Measurements from ENCODE around the gene XAGE3.
"Not testable (repeated sequence)": the region's sequence is repeated elsewhere in the genome, so short reads cannot be mapped to it uniquely, and the experiment has no call there.

The XAGE3 gene, protein sequence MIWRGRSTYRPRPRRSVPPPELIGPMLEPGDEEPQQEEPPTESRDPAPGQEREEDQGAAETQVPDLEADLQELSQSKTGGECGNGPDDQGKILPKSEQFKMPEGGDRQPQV

DNA sequence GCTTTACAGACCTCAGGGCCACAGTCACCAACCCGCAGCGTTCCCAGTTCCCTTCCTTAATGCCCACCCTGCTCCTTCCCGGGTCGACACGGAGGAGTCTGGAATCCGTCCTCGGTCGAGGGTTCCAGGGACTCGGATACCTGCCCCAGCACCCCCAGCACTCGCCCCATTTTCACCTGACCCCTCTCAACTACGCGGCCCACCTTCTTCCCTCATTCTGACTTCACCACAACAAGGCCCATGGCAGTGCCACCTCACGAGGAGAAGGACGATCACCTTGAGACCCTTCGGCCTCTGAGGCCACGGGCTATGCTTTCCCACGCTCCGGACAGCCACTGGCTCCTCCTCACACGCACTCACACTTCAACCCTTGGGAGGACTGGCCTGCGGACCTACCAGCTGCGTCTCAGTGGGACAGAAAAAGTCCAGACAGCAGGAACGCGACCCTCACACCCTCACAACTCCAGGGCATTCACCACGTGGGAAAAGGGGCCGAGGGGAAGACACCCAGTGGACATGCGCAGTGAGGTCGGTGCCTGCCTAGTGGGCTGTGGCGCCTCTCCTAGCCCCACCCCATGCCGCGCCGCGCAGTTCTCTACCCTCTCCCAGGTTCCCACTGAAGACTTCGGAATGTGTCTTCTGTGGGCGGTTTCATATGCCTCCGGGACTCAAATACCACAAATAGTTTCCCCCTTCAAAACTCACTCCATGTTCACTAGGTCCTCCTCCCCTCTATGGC, at the start of gene XAGE3:
TSS of gene XAGE3 (minus strand) at position 474 of the 739 bp plus-strand sequence. CDS start 950 bp downstream, outside the sequence.
- no peak for DNase-seq (ENCODE audit: low read depth)

- DNase-seq (ENCODE audit: low read depth) = not testable (repeated sequence)
These were observed 46.8 kb upstream of the XAGE3 start for GRCh38 chrX:52914704-52915103.

GRCh38 chrX:52913681-52914080, 45.8 kb upstream of the XAGE3 start:
- DNase-seq (ENCODE audit: low read depth) = not testable (repeated sequence)

- DNase-seq (ENCODE audit: low read depth) = not testable (repeated sequence)
These were observed 41.6 kb upstream of the XAGE3 start for GRCh38 chrX:52909313-52909969.

GRCh38 chrX:52907900-52908299, 40.0 kb upstream of the XAGE3 start:
- not testable (repeated sequence) for DNase-seq (ENCODE audit: low read depth)

GRCh38 chrX:52907137-52907536, 39.3 kb upstream of the XAGE3 start:
- DNase-seq (ENCODE audit: low read depth) = not testable (repeated sequence)

DNA sequence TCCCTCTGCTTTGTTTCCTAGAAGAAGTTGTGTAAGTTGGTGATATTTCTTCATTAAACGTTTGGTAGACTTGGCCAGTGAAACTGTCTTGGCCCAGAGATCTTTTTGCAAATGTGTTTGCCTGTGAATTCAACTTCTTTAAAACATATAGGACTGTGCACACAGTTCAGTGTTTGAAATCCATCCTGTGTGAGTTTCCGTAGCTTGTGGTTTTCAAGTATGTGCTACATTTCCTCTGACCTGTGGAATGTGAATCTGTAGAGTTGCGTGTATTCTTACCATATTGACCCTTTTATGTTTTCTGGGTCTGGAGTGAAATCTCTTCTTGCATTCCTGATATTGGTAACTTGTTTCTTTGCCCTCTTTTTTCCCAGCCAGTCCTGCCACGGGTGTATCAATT, 38.2 kb upstream of the XAGE3 start:
- not testable (repeated sequence) for DNase-seq (ENCODE audit: low read depth)

GRCh38 chrX:52905531-52905930, 37.6 kb upstream of the XAGE3 start:
- DNase-seq (ENCODE audit: low read depth) = not testable (repeated sequence)

GRCh38 chrX:52896855-52897709, 29.2 kb upstream of the XAGE3 start, which contains the start of gene FAM156B:
FAM156B (plus strand) TSS chrX:52897330; CDS start chrX:52907226, 9,896 bp downstream.
- DNase-seq (ENCODE audit: low read depth) = not testable (repeated sequence)

DNA sequence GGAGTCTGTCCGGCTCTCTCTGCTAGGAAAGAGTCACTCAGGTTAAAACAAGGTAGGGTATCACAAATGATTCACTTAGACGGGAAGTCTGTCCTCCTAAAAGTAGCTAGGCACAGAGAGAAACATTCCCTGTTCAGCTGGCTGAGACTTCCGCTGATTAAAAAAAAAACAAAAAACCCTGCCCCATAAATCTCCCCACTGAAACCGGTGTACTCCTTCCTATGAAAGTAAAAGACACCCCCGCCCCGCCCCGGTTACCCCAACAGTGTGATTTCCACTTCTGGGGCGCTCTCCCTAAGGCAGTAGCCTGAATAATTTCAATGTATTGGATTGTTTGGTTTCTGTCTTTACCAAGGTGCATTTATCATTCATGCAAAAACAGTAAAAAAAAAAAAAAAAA, 28.6 kb upstream of the XAGE3 start:
- DNase-seq (ENCODE audit: low read depth) = not testable (repeated sequence)

DNA sequence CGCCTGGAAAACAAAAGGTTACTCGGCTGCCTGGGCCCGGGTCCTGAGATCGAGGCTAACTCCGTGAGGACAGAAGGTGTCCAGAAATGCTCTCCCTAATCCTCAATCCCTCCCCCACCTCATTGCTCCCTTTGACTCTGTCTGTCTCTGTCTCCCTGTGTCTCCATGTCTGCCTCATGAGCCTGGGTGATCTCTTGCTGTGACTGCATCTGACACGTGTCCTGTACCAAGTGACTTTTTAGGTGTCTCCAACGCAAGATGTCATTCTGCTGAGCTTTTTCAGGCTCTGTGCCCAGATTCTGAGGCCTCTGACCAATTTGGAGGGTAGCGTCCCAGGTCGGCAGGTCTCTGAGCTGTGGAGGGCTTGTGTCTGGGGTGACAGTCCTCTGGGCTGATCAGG, 20.2 kb upstream of the XAGE3 start:
- DNase-seq (ENCODE audit: low read depth) = not testable (repeated sequence)

DNA sequence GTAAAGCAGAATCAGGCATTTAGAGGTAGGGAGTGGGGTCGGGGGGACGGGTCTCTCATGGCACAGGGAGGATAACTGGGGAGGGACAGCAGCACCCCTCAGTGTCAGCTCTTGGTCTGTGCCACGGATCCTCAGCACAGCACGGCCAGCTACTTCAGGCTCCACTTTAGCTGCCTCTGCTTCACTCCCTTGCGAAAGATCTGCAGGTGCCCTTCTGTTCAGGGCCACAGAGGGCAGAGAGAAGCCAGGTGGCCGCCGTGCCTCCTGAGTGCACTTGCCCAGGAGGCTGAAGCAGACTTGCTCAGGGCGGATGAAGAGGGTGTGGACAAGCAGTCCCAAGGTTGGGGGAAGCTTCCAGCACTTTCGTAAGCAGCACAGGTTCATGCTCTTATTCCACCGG, 19.6 kb upstream of the XAGE3 start:
- not testable (repeated sequence) for DNase-seq (ENCODE audit: low read depth)

DNA sequence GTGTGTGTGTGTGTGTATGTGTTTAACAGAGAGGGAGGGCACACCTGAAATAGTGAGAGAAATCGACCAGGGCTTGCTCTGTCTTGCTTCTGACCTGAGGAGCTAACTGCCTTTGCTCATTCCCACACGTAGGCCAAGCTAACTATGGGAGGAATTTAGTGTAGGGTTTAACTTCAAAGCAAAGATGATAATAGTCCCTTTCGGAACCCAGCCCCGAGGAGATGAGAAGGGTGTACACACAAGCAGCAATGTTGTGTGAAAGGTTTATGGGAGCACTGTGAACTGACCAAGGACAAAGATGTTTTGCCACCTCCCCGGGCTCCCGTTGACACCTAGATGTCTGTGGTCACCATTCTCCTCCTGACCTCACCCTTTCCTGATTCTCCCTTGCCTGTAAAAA, 8.5 kb upstream of the XAGE3 start:
- not testable (repeated sequence) for DNase-seq (ENCODE audit: low read depth)

GRCh38 chrX:52875436-52875835, 7.6 kb upstream of the XAGE3 start:
- DNase-seq (ENCODE audit: low read depth) = not testable (repeated sequence)

DNA sequence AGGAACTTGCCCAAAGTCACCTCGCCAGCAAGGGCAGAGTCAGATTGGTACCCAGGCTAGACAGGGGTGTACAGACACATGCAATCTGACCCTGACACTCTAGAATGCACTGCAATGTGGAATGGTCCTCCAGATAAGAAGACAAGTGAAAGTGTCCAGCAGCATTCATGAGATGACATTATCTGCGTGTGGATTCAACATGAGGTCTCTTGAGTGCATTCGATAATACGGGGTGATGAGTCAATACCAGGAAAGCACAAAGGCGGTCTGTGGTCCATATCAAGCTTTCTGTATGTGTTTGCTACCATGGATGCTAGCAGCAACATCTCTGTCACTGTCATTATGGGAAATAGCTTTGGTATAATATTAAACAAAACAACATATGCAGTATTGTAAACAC, 6.8 kb upstream of the XAGE3 start:
- no peak for DNase-seq (ENCODE audit: low read depth)

DNA sequence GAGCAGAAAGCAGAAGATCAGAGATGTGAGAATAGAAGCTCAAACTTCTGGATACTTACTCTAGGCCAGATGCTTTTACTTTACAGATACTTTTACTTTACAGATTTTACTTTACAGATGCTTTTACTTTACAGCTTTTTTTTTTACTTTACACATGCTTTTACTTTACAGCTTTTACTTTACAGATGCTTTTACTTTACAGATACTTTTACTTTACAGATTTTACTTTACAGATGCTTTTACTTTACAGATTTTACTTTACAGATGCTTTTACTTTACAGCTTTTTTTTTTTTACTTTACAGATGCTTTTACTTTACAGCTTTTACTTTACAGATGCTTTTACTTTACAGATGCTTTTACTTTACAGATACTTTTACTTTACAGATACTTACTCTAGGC, 5.9 kb upstream of the XAGE3 start:
- not testable (repeated sequence) for DNase-seq (ENCODE audit: low read depth)

DNA sequence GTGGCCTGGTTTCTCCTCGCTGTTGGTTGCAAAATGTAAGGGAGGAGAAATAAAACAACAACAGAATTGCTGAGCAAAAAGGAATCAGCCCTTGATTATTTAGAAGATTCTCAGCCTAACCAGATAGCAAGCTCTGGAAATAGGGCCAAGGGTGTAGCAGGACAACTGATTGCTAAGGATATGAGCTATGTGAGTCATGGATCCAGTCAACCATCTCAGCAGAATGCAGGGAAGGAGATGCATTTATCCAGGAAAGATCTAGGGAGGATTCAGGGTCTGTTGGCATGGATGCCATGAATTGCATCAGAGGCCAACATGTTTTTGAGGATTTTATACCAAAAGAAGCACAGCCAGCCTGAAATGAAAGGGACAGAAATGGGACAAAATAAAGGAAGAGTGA, 2.2 kb upstream of the XAGE3 start:
- no peak for DNase-seq (ENCODE audit: low read depth)

DNA sequence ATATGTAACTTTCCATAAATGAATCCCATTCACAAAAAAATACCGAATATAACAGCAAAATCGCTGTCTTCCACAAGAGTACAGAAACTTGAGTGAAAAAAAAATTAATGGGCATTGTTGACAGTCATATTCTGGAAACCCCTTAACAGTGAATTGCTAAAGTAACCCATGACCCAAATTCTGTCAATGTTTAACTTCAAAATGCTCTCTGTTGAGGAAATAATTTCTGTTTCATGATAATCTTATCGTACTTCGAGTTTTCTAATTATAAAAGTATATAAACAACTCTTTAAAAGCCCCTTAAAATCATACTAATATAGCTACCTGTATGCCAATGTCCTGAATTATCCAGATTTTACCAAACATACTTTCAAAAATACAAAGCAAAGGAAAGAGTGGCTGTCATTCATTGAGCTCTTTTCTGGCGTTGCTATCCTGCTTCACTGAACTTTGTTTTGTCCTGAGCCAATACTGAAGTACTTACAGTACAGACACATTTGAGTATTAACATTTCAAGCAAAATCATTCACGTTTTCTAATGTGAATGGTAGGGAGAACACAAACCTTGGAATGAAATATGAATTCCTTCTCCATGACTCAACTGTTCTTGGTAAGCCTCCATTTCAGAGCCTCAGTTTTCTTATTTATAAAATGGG, 2.4 kb downstream of the XAGE3 start:
- DNase-seq (ENCODE audit: low read depth) = no peak

- not testable (repeated sequence) for DNase-seq (ENCODE audit: low read depth)
These were observed 10.8 kb downstream of the XAGE3 start for GRCh38 chrX:52856991-52857525.

GRCh38 chrX:52852110-52852860, 15.6 kb downstream of the XAGE3 start:
- DNase-seq (ENCODE audit: low read depth) = no peak

DNA sequence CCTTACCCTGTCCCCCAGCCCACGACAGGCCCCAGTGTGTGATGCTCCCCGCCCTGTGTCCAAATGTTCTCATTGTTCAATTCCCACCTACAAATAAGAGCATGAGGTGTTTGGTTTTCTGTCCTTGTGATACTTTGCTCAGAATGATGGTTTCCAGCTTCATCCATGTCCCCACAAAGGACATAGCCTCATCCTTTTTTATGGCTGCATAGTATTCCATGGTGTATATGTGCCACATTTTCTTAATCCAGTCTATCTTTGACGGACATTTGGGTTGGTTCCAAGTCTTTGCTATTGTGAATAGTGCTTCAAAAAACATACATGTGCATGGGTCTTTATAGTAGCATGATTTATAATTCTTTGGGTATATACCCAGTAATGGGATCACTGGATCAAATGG, 24.3 kb downstream of the XAGE3 start:
- not testable (repeated sequence) for DNase-seq (ENCODE audit: low read depth)
